ENCODE measurements around the gene LDHD. TPM values are rescaled to one million over a fixed set of nuclear protein-coding genes. Genes with fewer than 3 reads are reported as not detected.

The LDHD gene
- total and polyA plus RNA-seq, 12 donors: 60.7 to 135 (median 89.5) TPM

GRCh38 chr16:75072239-75072947 lies 44.2 kb downstream of the LDHD start:
- no peak for DNase-seq
- intact Hi-C loops (cut with DNase I): no loop called here
- Histone ChIP-seq H3K4me3 (no peak overlapping the region), H3K27ac (no peak overlapping the region), H3K27me3 (no peaks in the 10 kb centered on the region), H3K4me1 (peaks cover 6 to 52% (median 38%) of the 10 kb centered on the region in 9 donors), H3K36me3 (no peaks in the 10 kb centered on the region), H3K9me3 (no peaks in the 10 kb centered on the region)
- ATAC-seq: no peak
- WGBS, 2 donors: 83 to 84% methylated on average over 2 of the region's 2 CpGs
- no peak for TF ChIP-seq CTCF (IDR thresholded peaks at IDR 0.05)

DNA sequence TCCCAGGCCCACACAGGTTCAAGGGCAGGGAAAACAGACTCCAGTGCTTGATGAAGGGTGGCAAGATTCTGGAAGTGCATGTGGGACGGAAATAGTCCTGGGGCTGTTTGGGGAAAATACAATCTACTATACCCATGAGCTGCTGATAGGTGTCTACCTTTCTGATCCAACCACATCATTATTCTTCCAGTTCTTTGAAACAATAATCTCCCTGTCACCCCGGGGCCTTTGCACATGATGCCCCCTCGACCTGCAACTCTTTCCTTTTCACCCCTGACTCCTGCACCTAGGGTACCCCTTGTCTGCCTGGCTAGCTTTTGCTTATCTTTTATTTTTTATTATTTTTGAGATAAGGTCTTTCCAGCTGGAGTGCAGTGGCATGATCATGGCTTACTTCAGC lies 45.0 kb downstream of the LDHD start:
- Histone ChIP-seq H3K4me3 (no peak overlapping the region), H3K27ac (no peak overlapping the region), H3K27me3 (no peaks in the 10 kb centered on the region), H3K36me3 (no peaks in the 10 kb centered on the region), H3K4me1 (peaks cover 6 to 56% (median 38%) of the 10 kb centered on the region in 9 donors), H3K9me3 (no peaks in the 10 kb centered on the region)
- WGBS, 2 donors: 96 to 97% methylated on average over 3 of the region's 3 CpGs
- intact Hi-C loops (cut with DNase I): no loop called here
- ATAC-seq: no peak
- no peak for TF ChIP-seq CTCF (IDR thresholded peaks at IDR 0.05)
- DNase-seq: no peak

DNA sequence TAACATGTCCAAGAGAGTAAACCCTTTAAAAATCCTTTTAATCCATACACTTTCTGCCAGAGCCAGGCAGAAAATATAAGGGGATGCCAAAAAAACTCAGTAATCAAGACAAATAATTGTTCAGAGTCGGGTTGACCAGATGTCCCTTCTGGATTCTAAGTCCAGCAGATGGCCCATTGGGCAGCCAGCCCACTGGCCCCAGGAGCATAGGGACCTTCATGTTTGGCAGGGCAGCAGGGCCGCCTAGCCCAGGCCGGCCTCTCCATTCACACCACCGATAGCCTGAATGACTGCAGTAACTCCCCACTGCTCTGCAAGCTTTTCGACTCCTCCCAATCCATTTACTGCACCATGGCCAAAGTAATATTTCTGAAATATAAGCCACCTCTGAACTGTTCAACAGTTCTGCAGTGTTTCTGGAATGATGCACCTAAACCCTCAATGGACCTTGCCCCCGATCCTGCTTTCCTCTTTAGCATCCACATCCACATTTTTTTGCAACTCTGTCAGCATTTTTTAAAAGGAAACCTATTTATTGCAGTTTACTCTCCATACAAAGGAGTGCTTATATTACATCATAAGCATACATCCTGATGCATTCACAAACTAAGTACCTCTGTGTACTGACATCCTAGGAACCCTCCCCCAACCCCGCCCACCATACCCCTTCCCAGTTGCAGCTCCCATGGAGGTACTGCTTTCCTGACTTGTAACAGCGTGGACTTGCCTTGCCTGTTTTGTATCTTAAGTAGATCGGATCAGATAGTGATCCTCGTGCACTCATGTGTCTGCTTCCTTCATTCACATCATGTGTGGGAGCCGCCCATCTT lies 46.4 kb downstream of the LDHD start:
- no peak for TF ChIP-seq CTCF (IDR thresholded peaks at IDR 0.05)
- WGBS, 2 donors: 46 to 48% methylated on average over 11 of the region's 11 CpGs
- DNase-seq (peak; percentile 33 to 69), ATAC-seq (peak in 7 of 8 donors; percentile 46 to 83 (median 66))
- H3K36me3 ChIP-seq: no peaks in the 10 kb centered on the region
- no peak overlapping the region for H3K27ac ChIP-seq
- H3K9me3 ChIP-seq: no peaks in the 10 kb centered on the region
- intact Hi-C loops (cut with DNase I): no loop called here
- no peak overlapping the region for H3K4me3 ChIP-seq
- H3K4me1 ChIP-seq: peaks cover 6 to 58% (median 33%) of the 10 kb centered on the region in 9 donors
- H3K27me3 ChIP-seq: no peaks in the 10 kb centered on the region

DNA sequence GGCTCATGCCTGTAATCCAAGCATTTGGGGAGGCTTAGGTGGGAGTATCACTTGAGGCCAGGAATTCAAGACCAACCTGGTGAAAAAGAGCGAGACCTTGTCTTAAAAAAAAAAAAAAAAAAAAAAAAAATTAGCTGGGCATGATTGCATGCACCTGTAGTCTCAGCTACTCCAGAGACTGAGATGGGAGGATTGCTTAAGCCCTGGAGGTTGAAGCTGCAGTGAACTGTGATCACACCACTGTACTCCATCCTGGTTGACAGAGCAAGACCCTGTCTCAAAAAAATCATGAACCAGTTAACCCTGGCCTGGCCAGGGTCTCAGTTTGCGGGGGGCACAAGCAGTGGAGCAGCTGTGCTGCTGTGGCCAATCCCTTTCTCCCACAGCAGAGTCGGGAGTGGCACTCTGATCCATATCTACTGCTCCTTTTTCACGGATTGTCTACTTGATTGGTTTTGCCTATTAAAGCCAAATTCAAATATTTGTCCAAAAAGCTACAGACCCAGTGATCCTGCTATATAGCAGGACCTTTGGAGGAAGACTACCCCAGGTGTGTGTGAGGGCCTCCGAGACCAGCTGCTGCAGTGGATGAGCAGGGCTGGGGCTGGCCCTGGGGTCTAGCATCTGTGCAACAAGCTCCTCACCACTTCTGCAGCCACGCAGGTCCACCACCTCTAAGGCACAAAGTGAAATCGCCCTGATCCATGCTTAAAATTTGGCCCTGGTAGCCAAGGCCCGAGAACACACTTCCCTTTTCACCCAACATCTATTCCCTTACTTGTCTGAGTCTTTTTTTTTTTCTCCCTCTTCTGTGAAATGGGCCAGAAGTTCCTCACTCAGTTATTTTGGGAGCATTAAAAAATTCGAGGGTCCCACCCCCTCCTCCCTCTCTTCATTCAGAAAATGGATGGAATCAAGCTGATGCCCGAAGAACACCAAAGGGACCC lies 48.2 kb downstream of the LDHD start:
- no peaks in the 10 kb centered on the region for H3K27me3 ChIP-seq
- intact Hi-C loops (cut with DNase I): no loop called here
- peaks cover 3 to 56% (median 35%) of the 10 kb centered on the region in 9 donors for H3K4me1 ChIP-seq

More for the DNA sequence above, 48.2 kb downstream of the LDHD start:
- ATAC-seq (no peak), DNase-seq (no peak)
- no peak for TF ChIP-seq CTCF (IDR thresholded peaks at IDR 0.05)
- no peaks in the 10 kb centered on the region for H3K36me3 ChIP-seq
- no peaks in the 10 kb centered on the region for H3K9me3 ChIP-seq
- 88 to 90% methylated on average over 10 of the region's 10 CpGs for WGBS, 2 donors
- no peak overlapping the region for H3K27ac ChIP-seq
- H3K4me3 ChIP-seq: no peak overlapping the region

Data from heart right ventricle (tissue), 16 donors.